H1 (cell line): ENCODE results near the gene BSDC1. TPM values are rescaled to one million over a fixed set of nuclear protein-coding genes. Genes with fewer than 3 reads are reported as not detected.

Experiments used
- CTCF ChIA-PET: fragments of 300-600 bp; sonication (Branson Sonifier 250); formaldehyde crosslinking; loops from one replicate; lab custom pipeline; 2021; ENCODE audit not compliant: partially characterized antibody; lab: Charles Lee
- POLR2A ChIA-PET: fragments of 300-600 bp; sonication (Branson Sonifier 250); formaldehyde crosslinking; loops from one replicate; lab custom pipeline; 2021; ENCODE audit warnings: inconsistent platforms; ENCODE audit not compliant: partially characterized antibody; lab: Charles Lee
- DNase-seq, 2 experiments: peaks; one replicate each; pipeline versions ENCODE4 v3.0.0 to v3.0.0-alpha.2; 2010 to 2022; ENCODE audit warnings: low spot score in 2 of 2, low read depth in 1 of 2, mixed read lengths in 1 of 2
- FAIRE-seq: peaks from 2 replicates; lab custom pipeline; 2011; peaks lifted over from hg19 to GRCh38; lab: Jason Lieb, UNC
- H2AFZ ChIP-seq: 2 replicates; pipeline ENCODE4 v1.8.1; 2012; ENCODE audit warnings: low read length, inconsistent platforms
- H2AK5ac ChIP-seq: 2 replicates; pipeline ENCODE4 v1.6.1; 2013; ENCODE audit warnings: low read depth, low read length
- H2BK120ac ChIP-seq: replicated peaks from 2 replicates; pipeline ENCODE3; 2013; ENCODE audit warnings: low read depth, low read length, inconsistent platforms
- H2BK12ac ChIP-seq: 2 replicates; pipeline ENCODE4 v1.6.1; 2013; ENCODE audit warnings: low read depth, low read length
- H2BK15ac ChIP-seq: 2 replicates; pipeline ENCODE4 v1.6.1; 2013; ENCODE audit warnings: low read length
- H2BK20ac ChIP-seq: 2 replicates; pipeline ENCODE4 v1.6.1; 2013; ENCODE audit warnings: low read length
- H2BK5ac ChIP-seq: 2 replicates; pipeline ENCODE4 v1.6.1; 2013; ENCODE audit warnings: low read depth, low read length
- H3K14ac ChIP-seq: 2 replicates; pipeline ENCODE4 v1.6.1; 2013; ENCODE audit warnings: inconsistent platforms; ENCODE audit not compliant: insufficient read length
- H3K18ac ChIP-seq: 2 replicates; pipeline ENCODE4 v1.6.1; 2013; ENCODE audit warnings: low read length; ENCODE audit errors: extremely low read depth
- H3K23ac ChIP-seq: 2 replicates; pipeline ENCODE4 v1.6.1; 2013; ENCODE audit warnings: inconsistent platforms; ENCODE audit not compliant: insufficient read length
- H3K23me2 ChIP-seq: 2 replicates; pipeline ENCODE4 v1.6.1; 2013; ENCODE audit warnings: low read depth, low read length
- H3K27ac ChIP-seq: 2 replicates; pipeline ENCODE4 v1.6.1; 2011; ENCODE audit warnings: low read depth, low read length, inconsistent platforms
- H3K27me3 ChIP-seq, 4 experiments: replicated peaks in 1 of 4; 1 replicate in 1 of 4; 2 replicates in 3 of 4; pipeline versions ENCODE4 v1.6.1 to v1.8.1; 2011 to 2013; ENCODE audit warnings: low read length in 3 of 4, mild to moderate bottlenecking in 3 of 4, inconsistent platforms in 2 of 4, mixed read lengths in 2 of 4, moderate library complexity in 1 of 4; ENCODE audit not compliant: control insufficient read depth in 3 of 4, insufficient read depth in 3 of 4; ENCODE audit errors: extremely low read depth in 1 of 4
- H3K36me3 ChIP-seq, 4 experiments: 2 replicates each; pipeline versions ENCODE4 v1.6.1 to v1.8.1; 2011 to 2013; ENCODE audit warnings: mild to moderate bottlenecking in 4 of 4, low read length in 3 of 4, moderate library complexity in 2 of 4, control low read depth in 1 of 4, inconsistent platforms in 1 of 4; ENCODE audit not compliant: insufficient read depth in 4 of 4, control insufficient read depth in 2 of 4
- H3K4ac ChIP-seq: replicated peaks from 2 replicates; pipeline ENCODE3; 2013; ENCODE audit warnings: low read length, low read depth, mixed read lengths, inconsistent platforms; ENCODE audit not compliant: insufficient read length
- H3K4me1 ChIP-seq, 4 experiments: replicated peaks in 1 of 4; 1 replicate in 1 of 4; 2 replicates in 3 of 4; pipeline versions ENCODE4 v1.6.1 to v1.8.1; 2011 to 2013; ENCODE audit warnings: low read length in 3 of 4, inconsistent platforms in 2 of 4, mixed read lengths in 1 of 4; ENCODE audit not compliant: insufficient read depth in 4 of 4, control insufficient read depth in 3 of 4
- H3K4me2 ChIP-seq, 2 experiments: 2 replicates each; pipeline versions ENCODE4 v1.6.1 to v1.8.1; 2011 to 2013; ENCODE audit warnings: low read depth in 2 of 2, low read length in 2 of 2, control low read depth in 1 of 2, inconsistent platforms in 1 of 2, mild to moderate bottlenecking in 1 of 2; ENCODE audit not compliant: insufficient read depth in 1 of 2
- H3K4me3 ChIP-seq, 4 experiments: fragments of 200-600, 300-600 bp in 1 of 4; sonication (generic), shearing (Covaris generic), sonication (Bioruptor Twin) in 1 of 4; 2 replicates each; pipeline versions ENCODE4 v1.5.1 to v1.8.1; 2011 to 2016; ENCODE audit warnings: low read length in 4 of 4, low read depth in 3 of 4, control low read depth in 2 of 4, inconsistent platforms in 2 of 4, mild to moderate bottlenecking in 2 of 4, mixed read lengths in 1 of 4, moderate library complexity in 1 of 4; ENCODE audit not compliant: insufficient read depth in 2 of 4; ENCODE audit errors: extremely low read depth in 1 of 4
- H3K56ac ChIP-seq: replicated peaks from 2 replicates; pipeline ENCODE3; 2013; ENCODE audit warnings: low read depth, mild to moderate bottlenecking, mixed read lengths, low read length, inconsistent platforms; ENCODE audit not compliant: insufficient read length
- H3K79me1 ChIP-seq: 2 replicates; pipeline ENCODE4 v1.6.1; 2013; ENCODE audit warnings: low read depth, low read length, control low read depth
- H3K79me2 ChIP-seq, 2 experiments: 2 replicates each; pipeline versions ENCODE4 v1.6.1 to v1.8.1; 2012 to 2013; ENCODE audit warnings: low read length in 2 of 2, mild to moderate bottlenecking in 2 of 2, inconsistent platforms in 1 of 2; ENCODE audit not compliant: insufficient read depth in 2 of 2, control insufficient read depth in 1 of 2
- H3K9ac ChIP-seq, 4 experiments: replicated peaks in 1 of 4; 1 replicate in 1 of 4; 2 replicates in 3 of 4; pipeline versions ENCODE4 v1.6.1 to v1.8.1; 2011 to 2013; ENCODE audit warnings: low read depth in 3 of 4, low read length in 3 of 4, control low read depth in 2 of 4, mild to moderate bottlenecking in 2 of 4, moderate library complexity in 2 of 4, inconsistent platforms in 1 of 4; ENCODE audit errors: extremely low read depth in 1 of 4
- H3K9me3 ChIP-seq, 2 experiments: 2 replicates each; pipeline versions ENCODE4 v1.6.1 to v1.8.1; 2012 to 2013; ENCODE audit warnings: mild to moderate bottlenecking in 2 of 2, moderate library complexity in 2 of 2, control low read depth in 1 of 2, inconsistent platforms in 1 of 2, low read depth in 1 of 2, low read length in 1 of 2, mixed read lengths in 1 of 2; ENCODE audit not compliant: insufficient read depth in 2 of 2
- H4K20me1 ChIP-seq, 2 experiments: replicated peaks in 1 of 2; 2 replicates each; pipeline versions ENCODE3 to v1.8.1; 2011 to 2013; ENCODE audit warnings: inconsistent platforms in 2 of 2, low read length in 2 of 2, mild to moderate bottlenecking in 1 of 2; ENCODE audit not compliant: insufficient read depth in 2 of 2, control insufficient read depth in 1 of 2
- H4K5ac ChIP-seq: 2 replicates; pipeline ENCODE4 v1.6.1; 2013; ENCODE audit warnings: low read length, low read depth, mixed read lengths, inconsistent platforms; ENCODE audit not compliant: insufficient read length
- H4K8ac ChIP-seq: 2 replicates; pipeline ENCODE4 v1.8.0; 2013; ENCODE audit warnings: mild to moderate bottlenecking, moderate library complexity, low read length, inconsistent platforms; ENCODE audit not compliant: insufficient read depth; ENCODE audit errors: extremely low read depth
- H4K91ac ChIP-seq: replicated peaks from 2 replicates; pipeline ENCODE3; 2013; ENCODE audit warnings: low read length, mixed read lengths, inconsistent platforms; ENCODE audit not compliant: insufficient read length
- BCL11A ChIP-seq, 2 experiments: IDR thresholded peaks; one replicate each; pipeline ENCODE4 v1.6.1; 2011; ENCODE audit warnings: low read depth in 2 of 2, low read length in 2 of 2, mild to moderate bottlenecking in 2 of 2
- CHD1 ChIP-seq: IDR thresholded peaks from 2 replicates; pipeline ENCODE4 v1.6.1; 2012; ENCODE audit warnings: low read depth, low read length, improper control_type of control experiment
- CREB1 ChIP-seq: IDR thresholded peaks from 2 replicates; pipeline ENCODE4 v1.6.1; 2012; ENCODE audit warnings: inconsistent platforms
- JUN ChIP-seq: IDR thresholded peaks from 2 replicates; pipeline ENCODE4 v1.6.1; 2011; ENCODE audit warnings: low read depth, mild to moderate bottlenecking, improper control_type of control experiment, low read length
- PHF8 ChIP-seq: fragments of 200-600 bp; sonication (generic); conservative IDR thresholded peaks from 2 replicates; pipeline ENCODE4 v1.7.1; 2012; ENCODE audit warnings: low read depth, mild to moderate bottlenecking, inconsistent platforms, low read length, moderate library complexity
- POLR2AphosphoS5 ChIP-seq: IDR thresholded peaks from 2 replicates; pipeline ENCODE4 v1.6.1; 2011; ENCODE audit warnings: low read depth, low read length
- SP2 ChIP-seq: IDR thresholded peaks from 2 replicates; pipeline ENCODE4 v1.6.1; 2012; ENCODE audit warnings: mild to moderate bottlenecking, low read length, inconsistent platforms
- TAF1 ChIP-seq: IDR thresholded peaks from 2 replicates; pipeline ENCODE4 v1.6.1; 2011; ENCODE audit warnings: mild to moderate bottlenecking, low read depth, low read length
- YY1 ChIP-seq: IDR thresholded peaks from 2 replicates; pipeline ENCODE4 v1.6.1; 2011; ENCODE audit warnings: low read depth, mild to moderate bottlenecking, low read length
- WGBS, 2 experiments: shearing (Covaris generic) in 1 of 2; methylation state at CpG; one replicate each; pipeline versions ENCODE4 v1.1.6 to v1.1.7; 2013 to 2015; ENCODE audit warnings: low lambda C conversion rate in 2 of 2, mixed read lengths in 2 of 2, inconsistent platforms in 1 of 2, low coverage in 1 of 2, missing lambda C conversion rate in 1 of 2; ENCODE audit not compliant: insufficient replicate concordance in 2 of 2, insufficient coverage in 1 of 2, insufficient read length in 1 of 2; ENCODE audit errors: extremely low coverage in 1 of 2, missing lambda C conversion rate in 1 of 2; 5-methylcytosine and 5-hydroxymethylcytosine counted together
- polyA plus RNA-seq, 7 experiments: library from polyadenylated mRNA; depleted of rRNA in 3 of 7; stranded (reverse) in 5 of 7; unstranded in 2 of 7; fragments of >200 nt in 5 of 7; fragments of 200-250 nt in 2 of 7; gene quantifications; 1 replicate in 5 of 7; 2 replicates in 1 of 7; 4 replicates in 1 of 7; pipeline versions ENCODE4 v1.2.1 to v1.2.3, GENCODE V29; 2011 to 2013; ENCODE audit warnings: missing spikeins in 2 of 7, mixed read lengths in 2 of 7
- total RNA-seq: library from RNA; stranded (reverse); fragmentation: NEBNext Ultra II Directional; extraction: Animal tissue kit (Norgen Biotek cat#: 25700); gene quantifications from 2 replicates; pipeline ENCODE4 v1.2.1, GENCODE V29; 2021
- TF ChIP-seq, protein P1 (sequence below): IDR thresholded peaks from 2 replicates; pipeline ENCODE4 v1.6.1; 2011; ENCODE audit warnings: low read length, improper control_type of control experiment

BSDC1 gene
- total and polyA plus RNA-seq, 2 of the 8 experiments (the other 6 are each of a cell fraction or from before 2014, with no cell fraction given): 24.8 to 40.7 TPM

DNA sequence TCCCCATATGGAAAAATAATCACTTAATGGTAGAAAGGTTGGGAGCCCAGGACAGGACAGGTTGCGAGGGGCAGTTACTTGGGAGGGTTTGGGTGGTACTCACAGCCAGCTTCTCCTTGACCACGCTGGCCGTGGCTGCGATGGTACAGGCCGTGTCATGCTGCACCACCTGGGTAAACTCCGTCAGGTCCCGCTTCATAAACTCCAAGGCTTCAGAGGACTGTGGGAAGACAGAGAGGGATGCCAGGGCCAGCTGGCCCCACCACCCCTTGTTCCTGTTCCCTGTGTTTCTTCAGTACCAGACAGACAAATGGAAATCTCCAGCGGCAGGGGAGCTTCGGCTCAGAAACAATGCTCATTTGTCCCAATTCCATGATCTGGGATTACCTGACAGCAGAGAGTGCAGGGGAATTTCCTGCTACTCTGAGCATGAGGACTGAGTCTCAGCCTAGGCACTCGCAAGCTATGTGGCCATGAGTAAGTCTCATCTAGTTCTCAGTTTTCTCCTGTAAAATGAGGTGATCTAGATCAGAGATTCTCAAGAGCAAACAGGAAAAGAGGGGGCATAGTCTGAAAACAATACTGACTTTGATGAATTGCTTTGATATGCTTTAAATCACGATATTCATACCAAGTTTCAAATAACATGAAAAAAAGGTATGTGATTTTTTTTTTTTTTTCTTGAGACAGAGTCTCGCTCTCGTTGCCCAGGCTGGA, 7.4 kb downstream of the BSDC1 start:
- POLR2A ChIA-PET: interaction anchor here (0.6 to 3.0 kb wide), 11 partner anchors 7 to 451 kb away, joined by 3 to 11 read pairs (median 3); partner anchors contain the start of genes BSDC1 and RBBP4
- H3K27ac ChIP-seq: no peak overlapping the region
- no peak overlapping the region for H3K18ac ChIP-seq
- H3K36me3 ChIP-seq: peaks cover 14 to 54% (median 36%) of the 10 kb centered on the region in 4 experiments; a peak in 7 of 8 replicates
- no peak for DNase-seq
- H4K8ac ChIP-seq: no peak overlapping the region
- H3K4me3 ChIP-seq: no peak overlapping the region
- H2BK5ac ChIP-seq: no peak overlapping the region
- no peak overlapping the region for H2AFZ ChIP-seq
- H4K91ac ChIP-seq: no peak overlapping the region
- H2BK15ac ChIP-seq: no peak overlapping the region
- no peak overlapping the region for H2BK12ac ChIP-seq
- no peaks in the 10 kb centered on the region for H3K9me3 ChIP-seq
- H4K5ac ChIP-seq: no peak overlapping the region
- TF ChIP-seq POLR2AphosphoS5 (no peak), CHD1 (no peak), BCL11A (IDR thresholded peaks at IDR 0.05; ENCODE audit: low read depth in 2 of 2, low read length in 2 of 2) (no peak), PHF8 (no peak), TAF1 (no peak), JUN (no peak), SP2 (no peak), YY1 (no peak), CREB1 (no peak)
- TF ChIP-seq, protein P1, sequence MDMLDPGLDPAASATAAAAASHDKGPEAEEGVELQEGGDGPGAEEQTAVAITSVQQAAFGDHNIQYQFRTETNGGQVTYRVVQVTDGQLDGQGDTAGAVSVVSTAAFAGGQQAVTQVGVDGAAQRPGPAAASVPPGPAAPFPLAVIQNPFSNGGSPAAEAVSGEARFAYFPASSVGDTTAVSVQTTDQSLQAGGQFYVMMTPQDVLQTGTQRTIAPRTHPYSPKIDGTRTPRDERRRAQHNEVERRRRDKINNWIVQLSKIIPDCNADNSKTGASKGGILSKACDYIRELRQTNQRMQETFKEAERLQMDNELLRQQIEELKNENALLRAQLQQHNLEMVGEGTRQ: no peak
- peaks cover 0 to 15% of the 10 kb centered on the region in 2 experiments; a peak in 2 of 4 replicates for H3K79me2 ChIP-seq
- peaks cover 4% of the 10 kb centered on the region for H3K79me1 ChIP-seq
- CTCF ChIA-PET: interaction anchor here (0.6 to 1.9 kb wide), 6 partner anchors 9 to 249 kb away, joined by 3 to 7 read pairs (median 4); no protein-coding TSS in a partner anchor
- H3K4me1 ChIP-seq: no peaks in the 10 kb centered on the region
- H2AK5ac ChIP-seq: no peak overlapping the region
- H3K27me3 ChIP-seq: no peaks in the 10 kb centered on the region
- no peak overlapping the region for H3K14ac ChIP-seq
- H4K20me1 ChIP-seq: peaks cover 0 to 11% of the 10 kb centered on the region in 2 experiments
- H3K23ac ChIP-seq: no peak overlapping the region
- H2BK20ac ChIP-seq: no peak overlapping the region
- no peak overlapping the region for H3K4ac ChIP-seq
- WGBS, 2 experiments: 95% methylated on average over 13 of the region's 13 CpGs; no CpG with 5 or more reads in 1 of the 2 experiments
- H3K23me2 ChIP-seq: no peaks in the 10 kb centered on the region
- no peak overlapping the region for H3K4me2 ChIP-seq
- no peak overlapping the region for H2BK120ac ChIP-seq
- no peak for FAIRE-seq
- no peak overlapping the region for H3K9ac ChIP-seq
- H3K56ac ChIP-seq: no peak overlapping the region
